Astrocyte of the cerebellum (primary cell): ENCODE measurements around the gene CDC42BPA.

ENCODE experiments used
- DNase-seq: peaks from one replicate; pipeline ENCODE4 v3.0.0-alpha.2; 2011; ENCODE audit warnings: low read depth
- H3K4me3 ChIP-seq: 2 replicates; pipeline ENCODE4 v1.5.1; 2011; ENCODE audit warnings: mild to moderate bottlenecking, low read depth, low read length, moderate library complexity
- in situ Hi-C: cut with HindIII; loops from 2 replicates; pipeline ENCODE4 v1.10.0; 2017; ENCODE audit warnings: low sequenced_read_pairs
- TF ChIP-seq, protein P1 (sequence below): IDR thresholded peaks from 2 replicates; pipeline ENCODE4 v1.5.1; 2012; ENCODE audit warnings: low read length, low read depth, moderate library complexity, mild to moderate bottlenecking; ENCODE audit errors: missing control alignments

Gene CDC42BPA

DNA sequence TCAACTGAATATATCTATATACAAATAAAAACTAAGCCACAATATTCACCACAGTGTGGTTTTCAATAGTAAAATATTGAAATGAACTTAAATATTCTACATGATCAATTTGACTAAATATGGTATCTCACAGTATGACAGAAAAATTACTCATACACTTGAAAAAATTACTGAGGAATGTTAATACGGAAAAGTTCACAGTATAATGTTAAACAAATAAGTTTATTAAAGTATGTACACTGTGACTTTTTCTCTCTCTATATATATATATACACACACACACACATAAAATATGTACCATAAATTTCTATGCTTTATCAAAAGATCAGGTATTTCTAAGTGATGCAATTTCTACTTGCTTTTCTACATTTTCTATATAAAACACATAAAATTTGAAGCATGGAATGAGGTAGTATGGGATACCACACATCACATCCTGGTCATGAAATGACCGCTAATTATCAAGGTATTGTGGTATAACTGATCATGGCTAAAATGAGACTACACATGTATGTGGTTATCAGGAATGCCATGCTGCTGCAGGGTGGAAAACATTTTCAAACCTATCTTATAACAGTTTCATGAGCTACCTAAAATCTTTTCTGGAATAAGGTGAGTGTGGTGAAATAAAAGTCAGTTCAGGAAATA lies 102.3 kb downstream of the CDC42BPA start:
- in situ Hi-C loops: no loop called here

DNA sequence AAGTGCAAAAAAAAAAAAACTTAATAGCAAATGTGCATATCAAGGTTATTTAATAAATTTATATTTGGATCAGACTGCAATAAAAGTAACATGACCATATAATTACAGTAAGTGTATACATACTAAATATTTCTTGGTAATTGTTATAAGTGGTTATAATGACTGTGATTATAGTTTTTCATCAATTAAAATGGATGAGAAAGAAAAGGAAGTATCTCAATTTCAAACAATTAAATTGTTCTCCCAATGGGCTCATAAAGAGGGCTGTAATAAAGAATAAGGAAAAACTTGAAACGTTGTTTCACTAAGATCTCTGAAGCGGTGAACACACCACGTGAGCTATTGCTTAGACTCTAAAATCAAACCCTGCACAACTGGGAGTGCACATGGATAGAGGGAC lies 104.1 kb downstream of the CDC42BPA start:
- TF ChIP-seq, protein P1, sequence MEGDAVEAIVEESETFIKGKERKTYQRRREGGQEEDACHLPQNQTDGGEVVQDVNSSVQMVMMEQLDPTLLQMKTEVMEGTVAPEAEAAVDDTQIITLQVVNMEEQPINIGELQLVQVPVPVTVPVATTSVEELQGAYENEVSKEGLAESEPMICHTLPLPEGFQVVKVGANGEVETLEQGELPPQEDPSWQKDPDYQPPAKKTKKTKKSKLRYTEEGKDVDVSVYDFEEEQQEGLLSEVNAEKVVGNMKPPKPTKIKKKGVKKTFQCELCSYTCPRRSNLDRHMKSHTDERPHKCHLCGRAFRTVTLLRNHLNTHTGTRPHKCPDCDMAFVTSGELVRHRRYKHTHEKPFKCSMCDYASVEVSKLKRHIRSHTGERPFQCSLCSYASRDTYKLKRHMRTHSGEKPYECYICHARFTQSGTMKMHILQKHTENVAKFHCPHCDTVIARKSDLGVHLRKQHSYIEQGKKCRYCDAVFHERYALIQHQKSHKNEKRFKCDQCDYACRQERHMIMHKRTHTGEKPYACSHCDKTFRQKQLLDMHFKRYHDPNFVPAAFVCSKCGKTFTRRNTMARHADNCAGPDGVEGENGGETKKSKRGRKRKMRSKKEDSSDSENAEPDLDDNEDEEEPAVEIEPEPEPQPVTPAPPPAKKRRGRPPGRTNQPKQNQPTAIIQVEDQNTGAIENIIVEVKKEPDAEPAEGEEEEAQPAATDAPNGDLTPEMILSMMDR: no peak
- in situ Hi-C loops: no loop called here
- no peak overlapping the region for H3K4me3 ChIP-seq
- no peak for DNase-seq

More for the DNA sequence above, 102.3 kb downstream of the CDC42BPA start:
- TF ChIP-seq, protein P1: no peak
- no peak for DNase-seq
- H3K4me3 ChIP-seq: no peak overlapping the region

DNA sequence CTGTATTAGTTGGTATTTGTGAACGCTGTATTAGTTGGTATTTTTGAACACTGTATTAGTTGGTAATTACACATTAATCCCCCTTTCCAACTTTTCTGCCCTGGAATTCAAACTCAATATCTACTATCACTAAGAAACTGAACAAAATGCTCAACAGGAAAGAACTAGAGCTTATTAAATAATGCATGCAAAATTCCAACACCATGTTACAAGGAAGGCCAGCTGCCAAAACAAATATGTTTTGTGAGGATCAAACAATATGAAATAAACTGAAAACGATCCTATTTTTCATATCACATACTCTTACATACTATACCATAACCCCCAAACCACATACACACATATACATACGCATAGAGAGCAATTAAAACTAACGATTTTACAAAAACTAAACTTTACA lies 104.9 kb downstream of the CDC42BPA start:
- TF ChIP-seq, protein P1: no peak
- in situ Hi-C loops: no loop called here

DNA sequence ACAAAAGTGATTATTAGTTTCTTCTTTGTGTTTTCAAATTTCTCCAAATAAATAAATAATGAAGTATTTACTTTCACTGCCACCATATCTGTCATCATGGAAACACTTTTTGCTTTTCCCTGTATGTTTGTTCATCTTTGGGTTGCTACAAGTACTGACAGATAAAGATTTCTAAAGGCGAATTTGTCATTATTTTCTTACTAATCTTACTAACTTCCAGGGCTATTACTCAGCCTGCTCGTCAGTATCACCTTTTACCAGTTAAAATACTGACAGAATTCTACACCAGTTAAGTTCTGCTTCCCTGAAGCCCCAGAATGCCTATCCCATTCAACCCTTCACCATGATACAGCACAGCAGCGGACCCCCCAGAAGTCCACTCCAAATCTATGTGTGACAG lies 106.1 kb downstream of the CDC42BPA start:
- no peak for DNase-seq

More for the DNA sequence above, 104.9 kb downstream of the CDC42BPA start:
- no peak overlapping the region for H3K4me3 ChIP-seq
- DNase-seq: no peak

DNA sequence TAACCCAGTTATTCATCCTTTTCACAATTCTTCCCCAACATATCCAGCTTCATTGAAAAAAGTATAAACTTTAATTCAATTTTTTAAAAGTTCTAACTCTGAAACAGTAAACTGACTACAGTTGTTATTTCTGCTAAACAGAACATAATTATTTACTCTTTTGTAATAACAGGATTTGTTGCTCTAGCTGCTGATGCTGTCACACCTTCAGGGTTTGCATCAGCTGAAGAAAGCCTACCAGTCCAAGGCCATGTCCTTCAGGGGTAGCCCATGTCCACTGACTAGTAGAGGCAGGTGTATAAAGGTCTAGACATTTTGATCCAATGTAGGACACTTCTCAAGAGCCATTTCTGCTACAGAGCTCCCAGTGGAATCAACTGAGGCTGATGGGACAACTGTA lies 107.7 kb downstream of the CDC42BPA start:
- in situ Hi-C loops: no loop called here
- TF ChIP-seq, protein P1: no peak

More for the DNA sequence above, 106.1 kb downstream of the CDC42BPA start:
- TF ChIP-seq, protein P1: no peak
- H3K4me3 ChIP-seq: no peak overlapping the region
- in situ Hi-C loops: no loop called here

DNA sequence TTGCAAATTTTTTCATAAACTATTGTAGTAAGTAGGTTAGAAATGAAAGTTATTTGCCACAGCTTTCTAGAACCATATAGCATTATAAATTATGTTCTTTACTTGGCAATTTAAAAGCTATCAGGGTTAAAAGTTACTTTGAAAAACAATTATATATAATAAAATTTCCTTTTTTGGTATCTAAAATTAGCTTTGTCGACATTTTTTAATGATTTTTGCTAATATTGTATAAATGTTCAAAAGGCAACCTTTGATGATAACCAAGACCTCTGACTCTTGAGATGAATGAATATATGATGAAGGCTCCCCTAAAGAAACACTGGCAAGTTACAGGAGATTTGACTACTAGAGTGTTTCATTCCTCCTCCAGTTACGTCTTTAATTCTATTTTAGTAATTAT lies 121.2 kb downstream of the CDC42BPA start:
- TF ChIP-seq, protein P1: no peak
- in situ Hi-C loops: no loop called here

More for the DNA sequence above, 107.7 kb downstream of the CDC42BPA start:
- no peak for DNase-seq
- H3K4me3 ChIP-seq: no peak overlapping the region

More for the DNA sequence above, 121.2 kb downstream of the CDC42BPA start:
- H3K4me3 ChIP-seq: no peak overlapping the region
- DNase-seq: no peak
